ENCODE results near the gene IFRD1.

Gene IFRD1

GRCh38 chr7:112439476-112439875, 10.8 kb upstream of the IFRD1 start:
- no peak for DNase-seq (ENCODE audit: low read depth)
- no peak for TF ChIP-seq CTCF (IDR thresholded peaks at IDR 0.05; ENCODE audit: low read depth, low read length, missing control alignments)

GRCh38 chr7:112442210-112442609, 8.1 kb upstream of the IFRD1 start:
- no peak overlapping the region for H3K4me3 ChIP-seq (ENCODE audit: low read depth, low read length)
- DNase-seq (ENCODE audit: low read depth) = no peak
- no peak for TF ChIP-seq CTCF (IDR thresholded peaks at IDR 0.05; ENCODE audit: low read depth, low read length, missing control alignments)

More at GRCh38 chr7:112439476-112439875, 10.8 kb upstream of the IFRD1 start:
- no peak overlapping the region for H3K4me3 ChIP-seq (ENCODE audit: low read depth, low read length)

- DNase-seq (ENCODE audit: low read depth) = no peak
- no peak overlapping the region for H3K4me3 ChIP-seq (ENCODE audit: low read depth, low read length)
- no peak for TF ChIP-seq CTCF (IDR thresholded peaks at IDR 0.05; ENCODE audit: low read depth, low read length, missing control alignments)
These were observed 5.8 kb upstream of the IFRD1 start for GRCh38 chr7:112444505-112444904.

GRCh38 chr7:112446431-112446830, 3.8 kb upstream of the IFRD1 start:
- no peak for DNase-seq (ENCODE audit: low read depth)
- H3K4me3 ChIP-seq (ENCODE audit: low read depth, low read length) = no peak overlapping the region
- no peak for TF ChIP-seq CTCF (IDR thresholded peaks at IDR 0.05; ENCODE audit: low read depth, low read length, missing control alignments)

- DNase-seq (ENCODE audit: low read depth) = no peak
- H3K4me3 ChIP-seq (ENCODE audit: low read depth, low read length) = no peak overlapping the region
- no peak for TF ChIP-seq CTCF (IDR thresholded peaks at IDR 0.05; ENCODE audit: low read depth, low read length, missing control alignments)
These were observed 2.9 kb upstream of the IFRD1 start for GRCh38 chr7:112447406-112447805.

- TF ChIP-seq CTCF (IDR thresholded peaks at IDR 0.05; ENCODE audit: low read depth, low read length, missing control alignments) = no peak
- no peak for DNase-seq (ENCODE audit: low read depth)
- H3K4me3 ChIP-seq (ENCODE audit: low read depth, low read length) = no peak overlapping the region
These were observed 1.9 kb upstream of the IFRD1 start for GRCh38 chr7:112448381-112448780.

- DNase-seq (ENCODE audit: low read depth) = no peak
These were observed 1.4 kb upstream of the IFRD1 start for GRCh38 chr7:112448891-112449290.

More at GRCh38 chr7:112448891-112449290, 1.4 kb upstream of the IFRD1 start:
- TF ChIP-seq CTCF (IDR thresholded peaks at IDR 0.05; ENCODE audit: low read depth, low read length, missing control alignments) = no peak
- no peak overlapping the region for H3K4me3 ChIP-seq (ENCODE audit: low read depth, low read length)
